Mesodermal cell (in vitro differentiated cells): ENCODE results near the gene DOCK3.
"Not testable (repeated sequence)": the region's sequence is repeated elsewhere in the genome, so short reads cannot be mapped to it uniquely, and the experiment has no call there.

Experiments
- H3K27ac ChIP-seq: 2 replicates; pipeline ENCODE4 v1.7.0; 2013; ENCODE audit warnings: mild to moderate bottlenecking, low read depth, low read length, moderate library complexity; ENCODE audit not compliant: severe bottlenecking
- H3K36me3 ChIP-seq: 2 replicates; pipeline ENCODE4 v1.7.1; 2013; ENCODE audit warnings: mild to moderate bottlenecking, low read length, moderate library complexity; ENCODE audit not compliant: control insufficient read depth, insufficient read depth
- H3K4me1 ChIP-seq: one replicate; pipeline ENCODE4 v1.7.1; 2013; ENCODE audit warnings: mild to moderate bottlenecking, low read length; ENCODE audit not compliant: insufficient read depth, control insufficient read depth, poor library complexity, severe bottlenecking
- H3K4me3 ChIP-seq: 2 replicates; pipeline ENCODE4 v1.7.0; 2013; ENCODE audit warnings: low read length, control low read depth, mild to moderate bottlenecking; ENCODE audit not compliant: insufficient read depth, poor library complexity, severe bottlenecking; ENCODE audit errors: extremely low read depth
- H3K9me3 ChIP-seq: 2 replicates; pipeline ENCODE4 v1.7.1; 2013; ENCODE audit warnings: mild to moderate bottlenecking, low read length, moderate library complexity; ENCODE audit not compliant: control insufficient read depth
- WGBS, 2 experiments: methylation state at CpG; one replicate each; pipeline ENCODE4 v1.1.5; 2013; ENCODE audit warnings: missing lambda C conversion rate in 2 of 2; ENCODE audit not compliant: insufficient coverage in 2 of 2; 5-methylcytosine and 5-hydroxymethylcytosine counted together

DOCK3 gene

DNA sequence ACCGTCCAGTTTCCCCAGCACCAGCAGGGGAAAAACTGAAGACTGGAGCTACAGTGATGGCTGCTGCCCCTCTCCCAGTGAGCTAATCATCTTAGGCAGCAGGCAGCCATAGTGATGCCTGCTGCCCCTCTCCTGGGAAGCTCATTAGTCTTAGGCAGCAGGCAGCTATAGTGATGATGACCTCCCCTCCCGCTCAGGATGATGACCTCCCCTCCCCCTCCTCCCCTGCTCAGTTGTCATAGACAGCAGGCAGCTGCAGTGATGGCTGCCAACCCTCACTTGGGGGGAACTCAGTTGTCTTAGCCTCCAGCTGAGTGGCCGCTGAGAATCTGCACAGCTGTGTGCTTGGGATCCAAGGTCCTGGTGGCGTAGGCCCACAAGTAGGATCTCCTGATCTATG, 629.5 kb downstream of the DOCK3 start:
- Histone ChIP-seq H3K36me3 (no peaks in the 10 kb centered on the region), H3K9me3 (no peaks in the 10 kb centered on the region), H3K27ac (no peak overlapping the region), H3K4me3 (no peak overlapping the region), H3K4me1 (no peaks in the 10 kb centered on the region)
- WGBS, 2 experiments, result 66 to 77% methylated on average over 2 to 3 of the region's 4 CpGs

DNA sequence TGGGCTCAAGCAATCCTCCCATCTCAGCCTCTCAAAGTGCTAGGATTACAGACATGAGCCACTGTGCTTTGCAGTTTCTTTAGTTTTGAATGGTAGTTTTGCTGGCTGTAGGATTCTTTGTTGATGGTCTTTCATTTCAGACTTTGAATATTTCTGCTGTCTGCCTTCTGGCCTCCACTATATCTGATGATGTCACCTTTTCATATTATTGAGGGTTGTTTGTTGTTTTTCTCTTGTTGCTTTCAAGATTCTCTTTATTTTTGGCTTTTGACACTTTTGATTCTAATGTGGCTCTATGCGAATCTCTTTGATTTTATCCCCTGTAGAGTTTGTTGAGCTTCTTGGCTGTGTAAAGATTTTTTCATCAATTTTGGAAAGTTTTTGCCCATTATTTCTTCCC, 631.4 kb downstream of the DOCK3 start:
- Histone ChIP-seq H3K9me3 (no peaks in the 10 kb centered on the region), H3K27ac (no peak overlapping the region), H3K4me3 (no peak overlapping the region), H3K4me1 (no peaks in the 10 kb centered on the region), H3K36me3 (no peaks in the 10 kb centered on the region)
- no CpG with 5 or more reads among the region's 1 CpG for WGBS, 2 experiments

DNA sequence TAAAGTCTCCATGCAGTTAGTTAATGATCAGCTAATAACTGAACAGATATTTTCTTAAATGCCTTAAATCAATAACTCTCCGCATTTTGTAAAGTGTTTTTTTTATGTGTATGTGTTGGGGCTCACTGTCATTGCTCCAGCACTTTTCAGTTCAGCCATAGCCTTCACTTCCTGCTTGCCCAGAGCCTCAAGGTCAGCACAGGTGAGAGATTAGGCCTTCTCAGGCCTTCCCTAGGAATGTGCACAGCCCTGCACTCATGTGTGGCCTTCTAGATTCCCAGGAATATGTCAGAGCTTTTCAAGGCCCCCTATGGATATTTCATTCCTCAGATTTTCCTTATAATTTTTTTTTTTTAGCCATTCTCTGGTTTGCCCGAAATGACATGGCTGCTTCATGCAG, 632.7 kb downstream of the DOCK3 start:
- Histone ChIP-seq H3K27ac (no peak overlapping the region), H3K4me1 (no peaks in the 10 kb centered on the region), H3K9me3 (no peaks in the 10 kb centered on the region), H3K4me3 (no peak overlapping the region), H3K36me3 (no peaks in the 10 kb centered on the region)
- no CpG with 5 or more reads among the region's 2 CpGs for WGBS, 2 experiments

DNA sequence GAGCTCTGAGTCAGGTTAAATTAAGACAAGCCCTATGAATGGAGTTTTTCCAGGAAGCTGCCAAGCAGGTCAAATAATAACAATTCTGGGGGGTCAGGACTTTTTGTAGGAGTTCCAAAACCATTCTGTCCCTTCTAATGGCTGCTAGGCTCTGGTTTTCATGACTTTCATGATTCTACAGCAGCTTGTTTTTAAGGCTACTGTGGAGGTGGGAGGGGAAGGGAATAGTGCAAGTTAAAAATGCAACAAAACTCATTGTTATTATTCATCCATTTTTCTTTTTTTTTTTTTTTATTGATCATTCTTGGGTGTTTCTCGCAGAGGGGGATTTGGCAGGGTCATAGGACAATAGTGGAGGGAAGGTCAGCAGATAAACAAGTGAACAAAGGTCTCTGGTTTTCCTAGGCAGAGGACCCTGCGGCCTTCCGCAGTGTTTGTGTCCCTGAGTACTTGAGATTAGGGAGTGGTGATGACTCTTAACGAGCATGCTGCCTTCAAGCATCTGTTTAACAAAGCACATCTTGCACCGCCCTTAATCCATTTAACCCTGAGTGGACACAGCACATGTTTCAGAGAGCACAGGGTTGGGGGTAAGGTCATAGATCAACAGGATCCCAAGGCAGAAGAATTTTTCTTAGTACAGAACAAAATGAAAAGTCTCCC, 633.3 kb downstream of the DOCK3 start:
- not testable (repeated sequence) for H3K27ac ChIP-seq, H3K4me3 ChIP-seq, H3K4me1 ChIP-seq, H3K9me3 ChIP-seq, H3K36me3 ChIP-seq
- WGBS, 2 experiments, result no CpG with 5 or more reads among the region's 5 CpGs

DNA sequence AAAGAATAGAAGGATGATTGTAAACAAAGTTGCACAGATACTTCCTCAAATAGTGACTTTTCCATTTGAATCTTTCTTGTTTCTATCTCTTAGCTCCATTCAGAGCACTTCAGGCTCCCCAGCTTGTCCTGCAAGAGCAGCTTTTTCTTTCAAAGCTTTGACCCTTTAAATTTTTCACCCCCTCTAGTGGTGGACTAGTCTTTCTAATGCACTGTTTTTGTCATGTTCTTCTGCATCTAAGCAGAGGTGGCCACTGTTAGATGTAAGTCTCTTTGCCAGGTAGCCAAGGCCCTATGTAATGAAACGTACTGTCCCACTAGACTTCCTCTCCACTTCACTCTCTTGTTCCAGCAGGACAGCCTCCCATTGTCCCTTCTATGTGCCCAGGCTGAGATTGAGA, 636.3 kb downstream of the DOCK3 start:
- no peaks in the 10 kb centered on the region for H3K4me1 ChIP-seq
- no peaks in the 10 kb centered on the region for H3K9me3 ChIP-seq
- WGBS, 2 experiments, result 63% methylated on average over 1 of the region's 1 CpG; no CpG with 5 or more reads in 1 of the 2 experiments
- H3K27ac ChIP-seq, result no peak overlapping the region
- no peaks in the 10 kb centered on the region for H3K36me3 ChIP-seq
- H3K4me3 ChIP-seq, result no peak overlapping the region

DNA sequence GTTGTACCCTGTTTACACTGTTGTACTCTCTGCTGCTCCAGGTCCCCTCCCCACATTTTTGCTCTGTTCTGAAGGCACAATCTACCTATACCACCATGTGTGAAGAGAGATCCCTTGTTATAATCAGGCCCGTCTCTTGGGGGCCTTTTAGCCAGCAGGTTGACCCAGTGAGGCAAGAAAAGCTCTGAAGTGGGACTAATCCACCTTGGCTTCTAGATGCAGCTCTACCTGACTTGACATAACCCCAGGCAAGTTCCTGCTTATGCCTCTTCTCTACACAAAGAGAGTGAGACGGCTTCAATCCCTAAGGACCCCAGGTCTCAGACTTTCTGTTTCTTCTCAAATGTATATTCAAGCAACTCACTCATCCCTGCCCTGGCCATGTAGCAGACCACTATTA, 653.5 kb downstream of the DOCK3 start:
- Histone ChIP-seq H3K9me3 (no peaks in the 10 kb centered on the region), H3K4me1 (no peaks in the 10 kb centered on the region), H3K36me3 (no peaks in the 10 kb centered on the region), H3K4me3 (no peak overlapping the region), H3K27ac (no peak overlapping the region)
- 86 to 93% methylated on average over 1 to 2 of the region's 2 CpGs for WGBS, 2 experiments

DNA sequence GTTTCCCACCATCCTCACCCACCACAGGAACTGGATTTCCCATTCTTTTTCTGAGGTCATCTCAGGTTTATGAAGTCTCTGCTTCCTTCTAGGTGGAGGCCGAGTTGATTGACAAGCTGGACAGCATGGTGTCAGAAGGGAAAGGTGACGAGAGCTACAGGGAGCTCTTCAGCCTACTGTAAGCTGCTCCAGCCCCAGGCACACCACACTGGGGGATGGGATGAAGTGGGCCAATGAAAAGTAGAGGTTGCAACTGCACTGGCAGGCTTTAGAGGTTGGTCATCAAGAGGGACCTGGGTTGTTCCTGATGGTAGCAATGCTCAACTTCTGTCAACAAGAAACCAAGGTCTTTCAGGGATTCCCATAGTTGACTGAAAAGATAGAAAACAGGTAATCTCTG, 655.3 kb downstream of the DOCK3 start:
- Histone ChIP-seq H3K9me3 (no peaks in the 10 kb centered on the region), H3K27ac (no peak overlapping the region), H3K4me3 (no peak overlapping the region), H3K4me1 (no peaks in the 10 kb centered on the region), H3K36me3 (no peaks in the 10 kb centered on the region)
- 70% methylated on average over 2 of the region's 2 CpGs; no CpG with 5 or more reads in 1 of the 2 experiments for WGBS, 2 experiments

DNA sequence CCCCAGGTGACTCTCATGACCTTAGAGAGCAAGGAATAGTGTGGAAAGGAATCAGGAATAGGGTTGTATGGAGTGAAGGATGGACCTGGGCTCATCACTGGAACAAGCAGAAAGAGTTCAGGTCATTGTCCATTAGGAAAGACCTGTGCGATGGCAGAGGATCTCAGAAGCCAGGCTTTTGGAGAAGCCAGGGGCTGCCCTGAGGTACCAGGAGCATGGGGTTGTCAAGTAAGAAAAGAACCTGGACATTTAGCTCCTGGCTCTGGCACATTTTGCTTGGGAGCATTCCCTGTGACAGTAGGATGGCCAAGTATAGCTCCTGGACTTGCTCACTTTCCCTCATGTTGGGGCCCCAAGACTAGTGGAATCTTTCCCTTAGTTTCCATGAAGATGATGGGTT, 657.4 kb downstream of the DOCK3 start:
- H3K4me1 ChIP-seq, result no peaks in the 10 kb centered on the region
- WGBS, 2 experiments, result 91 to 93% methylated on average over 1 of the region's 1 CpG
- H3K4me3 ChIP-seq, result no peak overlapping the region
- H3K27ac ChIP-seq, result no peak overlapping the region
- H3K9me3 ChIP-seq, result no peaks in the 10 kb centered on the region
- no peaks in the 10 kb centered on the region for H3K36me3 ChIP-seq

DNA sequence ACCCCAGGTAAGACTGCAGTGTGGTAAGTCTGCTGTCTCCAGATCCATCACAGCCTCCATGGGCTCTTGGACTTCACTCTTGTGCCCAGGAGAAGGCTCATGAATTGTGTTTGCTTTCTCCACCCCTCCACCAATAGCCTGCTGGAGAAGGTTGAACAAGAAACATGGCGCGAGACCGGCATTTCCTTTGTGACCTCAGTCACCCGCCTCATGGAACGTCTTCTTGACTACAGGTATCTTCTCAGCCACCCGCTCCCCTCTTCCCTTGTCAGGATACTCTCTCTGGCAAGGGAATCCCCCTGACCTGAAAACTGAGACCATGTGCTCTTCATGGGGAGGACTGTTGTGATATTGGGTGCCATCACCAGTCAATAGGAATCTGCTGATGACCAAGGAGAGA, 658.3 kb downstream of the DOCK3 start:
- Histone ChIP-seq H3K4me1 (no peaks in the 10 kb centered on the region), H3K4me3 (no peak overlapping the region), H3K27ac (no peak overlapping the region), H3K36me3 (no peaks in the 10 kb centered on the region), H3K9me3 (no peaks in the 10 kb centered on the region)
- WGBS, 2 experiments, result 99 to 100% methylated on average over 5 to 6 of the region's 6 CpGs

DNA sequence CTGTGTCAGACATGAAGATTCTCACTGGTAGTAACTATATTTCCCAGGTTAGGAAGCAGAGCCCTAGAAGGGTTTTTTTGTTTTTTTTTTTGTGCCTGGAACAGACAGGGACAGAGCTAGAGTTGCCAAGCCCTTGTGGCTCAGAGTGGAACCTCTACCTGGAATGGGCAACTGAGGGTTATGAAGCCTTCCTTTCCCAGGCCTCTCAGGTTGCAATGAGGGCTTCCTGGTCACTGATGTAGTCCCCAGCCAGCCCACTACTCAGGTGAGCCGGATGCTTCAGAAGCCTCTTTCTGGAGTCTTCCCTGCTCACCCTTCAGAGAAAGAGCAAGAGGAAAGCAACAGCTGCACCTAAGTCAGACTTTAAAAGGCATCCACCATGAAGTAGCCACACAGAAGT, 661.5 kb downstream of the DOCK3 start:
- Histone ChIP-seq H3K9me3 (no peaks in the 10 kb centered on the region), H3K4me3 (no peak overlapping the region)
- WGBS, 2 experiments, result 78 to 88% methylated on average over 1 of the region's 1 CpG

DNA sequence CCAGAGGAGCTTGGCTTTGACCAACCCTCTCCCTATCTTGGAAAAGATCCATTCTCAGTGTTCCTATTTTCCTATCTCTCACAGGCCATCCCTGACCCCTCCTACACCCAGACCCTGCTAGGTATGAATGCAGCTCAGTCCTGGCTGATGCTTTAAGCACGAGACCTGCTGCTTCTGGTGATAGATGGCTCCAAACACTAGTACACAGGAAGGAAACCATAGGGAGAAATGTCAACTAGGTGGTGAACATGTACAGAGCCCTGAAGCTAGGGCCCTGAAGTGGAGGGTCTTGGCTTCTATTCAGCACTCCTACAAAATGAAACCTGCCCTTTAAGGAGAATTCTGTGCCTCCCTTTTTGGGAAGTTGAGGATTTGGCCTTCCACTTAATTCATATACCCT, 662.9 kb downstream of the DOCK3 start:
- Histone ChIP-seq H3K36me3 (no peaks in the 10 kb centered on the region), H3K27ac (no peak overlapping the region), H3K4me3 (no peak overlapping the region), H3K9me3 (no peaks in the 10 kb centered on the region), H3K4me1 (peaks cover 19% of the 10 kb centered on the region)
- 60% methylated on average over 1 of the region's 1 CpG; no CpG with 5 or more reads in 1 of the 2 experiments for WGBS, 2 experiments

More for the DNA sequence above, 661.5 kb downstream of the DOCK3 start:
- Histone ChIP-seq H3K36me3 (no peaks in the 10 kb centered on the region), H3K4me1 (peaks cover 16% of the 10 kb centered on the region), H3K27ac (no peak overlapping the region)
